ENCODE results near the gene RBM10.
"Not testable (repeated sequence)": the region's sequence is repeated elsewhere in the genome, so short reads cannot be mapped to it uniquely, and the experiment has no call there.

RBM10 gene, protein sequence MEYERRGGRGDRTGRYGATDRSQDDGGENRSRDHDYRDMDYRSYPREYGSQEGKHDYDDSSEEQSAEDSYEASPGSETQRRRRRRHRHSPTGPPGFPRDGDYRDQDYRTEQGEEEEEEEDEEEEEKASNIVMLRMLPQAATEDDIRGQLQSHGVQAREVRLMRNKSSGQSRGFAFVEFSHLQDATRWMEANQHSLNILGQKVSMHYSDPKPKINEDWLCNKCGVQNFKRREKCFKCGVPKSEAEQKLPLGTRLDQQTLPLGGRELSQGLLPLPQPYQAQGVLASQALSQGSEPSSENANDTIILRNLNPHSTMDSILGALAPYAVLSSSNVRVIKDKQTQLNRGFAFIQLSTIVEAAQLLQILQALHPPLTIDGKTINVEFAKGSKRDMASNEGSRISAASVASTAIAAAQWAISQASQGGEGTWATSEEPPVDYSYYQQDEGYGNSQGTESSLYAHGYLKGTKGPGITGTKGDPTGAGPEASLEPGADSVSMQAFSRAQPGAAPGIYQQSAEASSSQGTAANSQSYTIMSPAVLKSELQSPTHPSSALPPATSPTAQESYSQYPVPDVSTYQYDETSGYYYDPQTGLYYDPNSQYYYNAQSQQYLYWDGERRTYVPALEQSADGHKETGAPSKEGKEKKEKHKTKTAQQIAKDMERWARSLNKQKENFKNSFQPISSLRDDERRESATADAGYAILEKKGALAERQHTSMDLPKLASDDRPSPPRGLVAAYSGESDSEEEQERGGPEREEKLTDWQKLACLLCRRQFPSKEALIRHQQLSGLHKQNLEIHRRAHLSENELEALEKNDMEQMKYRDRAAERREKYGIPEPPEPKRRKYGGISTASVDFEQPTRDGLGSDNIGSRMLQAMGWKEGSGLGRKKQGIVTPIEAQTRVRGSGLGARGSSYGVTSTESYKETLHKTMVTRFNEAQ

GRCh38 chrX:47144626-47145394 is at the start of gene RBM10, which contains the start of gene NDUFB11:
Gene RBM10, plus strand, starts transcription at chrX:47145221. Its CDS starts 2,261 bp downstream, at chrX:47147482.
Gene NDUFB11, minus strand, starts transcription at chrX:47144702. Its CDS starts 23 bp downstream, at chrX:47144679.
- peak; percentile 77 for DNase-seq

DNA sequence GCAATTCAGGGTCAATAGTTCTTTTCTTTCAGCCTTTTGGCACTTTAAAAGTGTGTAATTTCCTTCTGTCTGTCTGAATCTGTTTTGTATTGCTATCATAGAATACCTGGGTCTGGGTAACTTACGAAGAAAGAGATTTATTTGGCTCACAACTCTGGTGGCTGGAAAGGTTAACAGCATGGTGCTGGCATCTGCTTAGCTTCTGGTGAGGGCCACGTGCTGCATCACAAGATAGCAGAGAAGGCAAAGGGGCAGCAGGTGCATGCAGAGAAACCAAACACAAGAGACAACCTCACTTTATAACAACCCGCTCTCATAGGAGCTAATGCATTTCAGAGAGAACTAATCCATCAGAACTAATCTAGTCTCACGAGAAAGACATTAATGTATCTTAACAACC is 48.0 kb upstream of the RBM10 start:
- DNase-seq = no peak

GRCh38 chrX:47098338-47099094 is 46.5 kb upstream of the RBM10 start:
- no peak for DNase-seq

DNA sequence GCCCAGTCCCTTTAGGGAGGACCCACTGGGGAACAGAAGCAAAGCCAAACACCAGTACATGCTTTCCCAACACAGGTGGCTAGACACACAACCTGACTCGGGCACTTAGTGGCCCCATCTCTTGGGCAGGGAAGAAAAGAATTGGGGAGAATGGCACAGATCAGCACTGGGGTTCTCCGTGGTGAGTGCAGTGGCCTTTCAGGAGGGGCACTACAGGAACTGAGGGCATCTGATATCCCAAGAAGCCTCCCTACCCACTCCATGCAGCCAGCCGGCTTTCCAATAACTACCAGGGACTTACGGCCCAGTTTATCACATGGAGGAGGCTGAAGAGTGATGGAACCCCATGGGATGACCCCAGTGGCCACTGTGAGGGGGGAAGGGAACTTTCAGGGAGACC is 43.8 kb upstream of the RBM10 start:
- DNase-seq = no peak

GRCh38 chrX:47110936-47111615 is 33.9 kb upstream of the RBM10 start:
- DNase-seq = not testable (repeated sequence)

DNA sequence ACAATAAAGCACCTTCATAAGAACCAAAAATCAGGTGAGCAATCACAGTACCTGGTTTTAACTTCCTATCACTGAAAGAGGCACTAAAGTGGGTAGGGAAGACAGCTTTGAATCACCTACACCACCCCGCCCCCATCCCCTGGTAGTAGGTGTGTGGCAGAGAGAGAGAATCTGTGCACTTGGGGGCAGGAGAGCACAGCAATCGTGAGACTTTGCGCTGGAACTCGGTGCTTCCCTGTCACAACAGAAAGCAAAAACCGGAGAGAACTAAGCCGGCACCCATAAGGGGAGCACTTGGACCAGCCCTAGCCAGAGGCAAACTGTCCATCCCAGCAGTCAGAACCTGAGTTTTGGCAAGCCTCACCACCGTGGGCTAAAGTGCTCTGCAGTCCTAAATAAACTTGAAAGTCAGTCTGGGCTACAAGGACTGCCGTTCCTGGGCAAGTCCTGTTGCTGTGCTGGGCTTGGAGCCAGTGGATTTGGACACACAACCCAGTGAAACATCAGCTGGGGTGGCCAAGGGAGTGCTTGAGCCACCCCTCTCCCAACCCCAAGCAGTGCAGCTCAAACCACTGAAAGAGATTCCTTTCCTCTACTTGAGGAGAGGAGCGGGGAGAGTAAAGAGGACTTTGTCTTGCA is 32.6 kb upstream of the RBM10 start:
- no peak for DNase-seq

DNA sequence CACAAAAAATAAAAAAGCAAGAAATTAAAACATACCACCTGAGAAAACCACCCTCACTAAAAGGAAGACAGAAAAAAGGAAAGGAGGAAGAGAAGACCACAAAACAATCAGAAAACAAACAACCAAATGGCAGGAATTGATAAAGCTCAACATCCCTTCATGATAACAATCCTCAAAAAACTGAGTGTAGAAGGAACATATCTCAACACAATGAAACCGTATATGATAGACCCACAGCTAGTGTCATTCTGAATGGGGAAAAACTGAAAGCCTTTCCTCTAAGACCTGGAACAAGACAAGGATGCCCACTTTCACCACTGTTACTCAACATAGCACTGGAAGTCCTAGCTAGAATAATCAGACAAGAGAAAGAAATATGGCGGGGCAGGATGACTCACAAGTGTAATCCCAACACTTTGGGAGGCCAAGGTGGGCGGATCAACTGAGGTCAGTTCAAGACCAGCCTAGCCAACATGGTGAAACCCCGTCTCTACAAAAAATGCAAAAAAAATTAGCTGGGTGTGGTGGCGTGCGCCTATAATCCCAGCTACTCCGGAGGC is 28.4 kb upstream of the RBM10 start:
- not testable (repeated sequence) for DNase-seq

DNA sequence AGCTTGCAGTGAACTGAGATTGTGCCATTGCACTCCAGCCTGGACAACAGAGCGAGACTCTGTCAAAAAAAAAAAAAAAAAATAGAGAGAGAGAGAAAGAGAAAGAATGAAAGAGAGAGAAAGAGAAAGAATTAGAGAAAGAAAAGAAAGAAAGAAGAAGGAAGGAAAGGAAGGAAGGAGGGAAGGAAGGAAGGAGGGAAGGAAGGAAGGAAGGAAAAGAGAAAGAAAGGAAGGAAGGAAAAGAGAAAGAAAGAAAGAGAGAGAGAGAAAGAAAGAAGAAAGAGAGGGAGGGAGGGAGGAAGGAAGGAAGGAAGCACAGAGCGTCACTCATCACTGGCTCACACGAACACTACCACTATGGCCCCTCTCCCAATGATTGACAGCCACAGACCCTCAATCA is 20.6 kb upstream of the RBM10 start:
- DNase-seq = not testable (repeated sequence)

GRCh38 chrX:47129157-47129898 is 15.7 kb upstream of the RBM10 start:
- DNase-seq = peak; percentile 54

GRCh38 chrX:47129899-47130358 is 15.1 kb upstream of the RBM10 start:
- DNase-seq = no peak

DNA sequence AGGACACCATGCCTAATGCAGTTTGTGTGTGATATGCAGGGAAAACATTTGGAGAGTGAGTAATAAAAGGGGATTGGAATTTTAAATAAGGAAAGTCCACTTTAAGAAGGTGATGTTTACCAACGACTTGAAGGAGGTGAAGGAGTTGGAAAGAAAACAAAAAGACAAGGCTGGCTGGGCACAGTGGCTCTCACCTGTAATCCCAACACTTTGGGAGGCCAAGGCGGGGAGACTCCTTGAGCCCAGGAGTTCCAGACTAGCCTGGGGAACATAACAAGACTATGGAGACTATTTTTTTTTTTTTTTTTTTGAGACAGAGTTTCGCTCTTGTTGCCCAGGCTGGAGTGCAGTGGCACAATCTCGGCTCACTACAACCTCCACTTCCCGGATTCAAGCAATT is 11.5 kb upstream of the RBM10 start:
- no peak for DNase-seq

DNA sequence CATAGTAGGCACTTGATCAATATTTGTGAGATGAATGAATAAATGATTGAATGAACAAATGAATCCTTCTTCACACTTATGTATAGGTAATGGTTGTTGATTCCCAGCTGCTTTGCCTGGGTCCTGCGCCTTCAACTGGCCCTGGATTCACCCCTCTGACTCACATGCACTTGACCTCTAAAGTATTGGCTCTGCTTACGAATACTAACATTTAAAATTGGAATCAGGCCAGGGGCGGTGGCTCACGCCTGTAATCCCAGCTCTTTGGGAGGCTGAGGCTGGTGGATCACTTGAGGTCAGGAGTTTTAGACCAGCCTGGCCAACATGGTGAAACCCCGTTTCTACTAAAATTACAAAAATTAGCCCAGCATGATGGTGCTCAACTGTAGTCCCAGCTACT is 9.4 kb upstream of the RBM10 start:
- not testable (repeated sequence) for DNase-seq

GRCh38 chrX:47138171-47138570 is 6.8 kb upstream of the RBM10 start:
- DNase-seq = no peak

- no peak for DNase-seq
These were observed 961 bp upstream of the RBM10 start for GRCh38 chrX:47143894-47144625.

GRCh38 chrX:47145395-47146120 is 537 bp downstream of the RBM10 start:
- no peak for DNase-seq

DNA sequence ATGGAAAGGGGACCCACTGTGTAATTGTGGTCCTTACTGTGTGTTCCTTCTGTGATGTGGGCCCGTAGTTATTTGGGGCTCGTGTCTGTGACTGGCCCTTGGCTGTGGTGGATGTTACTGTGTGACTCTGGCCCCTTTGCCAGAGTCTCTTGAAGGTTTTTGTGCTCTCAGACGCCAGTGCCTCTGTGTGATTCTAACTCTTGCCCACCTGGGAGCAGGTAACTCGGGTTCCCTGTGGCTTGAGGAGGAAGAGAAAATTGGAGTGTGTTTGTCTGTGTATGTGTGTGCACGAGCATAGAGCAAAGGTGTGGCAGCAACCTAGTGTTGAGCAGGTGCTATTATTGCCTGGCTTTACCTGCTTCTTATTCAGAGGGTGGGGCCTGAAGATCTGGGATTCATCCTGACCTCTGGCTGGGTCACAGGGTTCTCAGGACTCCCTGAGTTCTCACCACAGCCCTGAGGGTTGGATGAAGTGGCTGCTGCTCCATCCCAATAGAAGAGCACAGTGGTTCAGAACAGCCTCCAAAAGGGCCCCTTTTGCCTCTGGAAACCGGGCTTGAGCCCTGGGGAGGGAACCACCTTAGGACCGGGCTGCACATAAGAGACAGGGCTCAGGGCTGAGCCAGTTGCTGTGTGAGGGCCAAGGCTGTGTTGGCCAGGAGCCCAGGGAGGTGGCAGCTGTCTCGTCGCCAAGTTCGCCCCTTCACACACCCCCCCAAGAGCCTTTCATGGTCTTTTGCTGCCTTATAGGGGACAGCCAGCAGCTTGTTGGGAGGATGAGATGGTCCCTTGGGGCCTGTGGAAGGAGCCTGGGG is 1.3 kb downstream of the RBM10 start:
- DNase-seq = no peak
